OCI-M2 (cell line): ENCODE measurements around the gene APOL2.
"Not testable (repeated sequence)": the region's sequence is repeated elsewhere in the genome, so short reads cannot be mapped to it uniquely, and the experiment has no call there.

ENCODE experiments used
- DNase-seq: peaks from one replicate; lab custom pipeline; 2025; ENCODE audit not compliant: unreplicated experiment; lab: John Stamatoyannopoulos, UW

Gene APOL2

DNA sequence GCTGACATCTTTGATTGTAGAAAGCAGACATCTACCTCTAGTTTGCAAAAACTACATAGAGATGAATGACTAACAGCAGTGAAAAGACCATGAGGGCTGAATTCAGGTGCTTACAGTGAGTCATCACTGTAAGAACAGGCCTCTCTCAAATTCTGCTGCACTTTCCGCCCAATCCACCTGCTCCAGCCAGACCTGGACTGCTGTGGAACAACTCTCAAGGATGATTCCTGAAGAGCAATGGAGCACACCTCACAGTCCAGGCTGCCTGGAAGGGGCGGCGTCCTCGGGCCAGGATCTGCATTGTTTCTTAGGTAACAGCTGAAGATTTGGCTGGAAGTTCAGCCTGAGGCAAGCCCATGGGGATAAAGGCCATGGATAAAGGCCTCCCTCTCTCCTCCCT, 15.1 kb downstream of the APOL2 start:
- no peak for DNase-seq

DNA sequence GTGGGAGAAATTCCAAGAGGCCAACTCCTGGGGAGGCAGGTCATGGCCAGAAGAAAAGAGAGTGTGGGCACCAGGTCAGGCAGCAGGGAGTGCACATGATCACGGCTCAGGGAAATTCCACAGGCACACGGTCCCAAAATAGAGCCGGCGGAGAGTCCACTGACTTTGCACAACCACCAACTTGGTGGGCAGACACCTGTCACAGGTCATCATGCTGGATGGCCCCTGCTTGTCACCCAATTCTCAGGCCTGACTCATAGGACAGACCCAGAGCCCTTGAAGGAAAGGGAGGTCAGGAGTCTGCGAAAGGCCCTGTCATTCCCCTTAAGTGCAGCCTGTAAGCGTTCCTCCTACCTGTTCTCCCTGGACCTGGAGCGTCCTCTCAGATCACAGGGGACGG, 15.8 kb downstream of the APOL2 start:
- no peak for DNase-seq

DNA sequence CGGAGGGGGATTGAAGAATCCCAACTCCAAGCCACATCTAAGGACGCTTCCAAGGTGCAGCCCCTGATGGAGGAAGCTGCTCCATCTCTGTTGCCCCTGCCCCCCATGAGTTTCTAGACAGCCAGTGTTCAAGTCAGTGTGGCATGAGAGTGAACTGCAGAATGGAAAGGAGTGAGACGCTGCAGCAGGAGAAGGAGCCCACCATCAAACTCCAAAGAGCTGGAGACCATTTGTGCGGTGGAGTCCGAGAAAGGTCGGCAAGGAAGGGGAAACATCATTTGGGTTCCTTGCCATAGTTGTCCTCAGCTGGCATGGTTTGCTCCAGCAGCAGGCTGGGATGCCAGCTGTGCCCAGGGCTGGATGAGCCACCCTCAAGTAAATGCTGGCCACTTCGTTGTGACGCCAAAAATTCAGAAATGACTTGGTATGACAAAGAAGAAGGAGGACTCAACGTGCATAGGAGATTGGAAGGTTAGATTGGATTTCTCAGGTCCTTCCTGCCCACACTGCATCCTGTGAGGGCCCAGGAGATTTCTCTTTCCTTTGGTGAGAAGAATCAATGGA, 16.4 kb downstream of the APOL2 start:
- DNase-seq, result no peak

DNA sequence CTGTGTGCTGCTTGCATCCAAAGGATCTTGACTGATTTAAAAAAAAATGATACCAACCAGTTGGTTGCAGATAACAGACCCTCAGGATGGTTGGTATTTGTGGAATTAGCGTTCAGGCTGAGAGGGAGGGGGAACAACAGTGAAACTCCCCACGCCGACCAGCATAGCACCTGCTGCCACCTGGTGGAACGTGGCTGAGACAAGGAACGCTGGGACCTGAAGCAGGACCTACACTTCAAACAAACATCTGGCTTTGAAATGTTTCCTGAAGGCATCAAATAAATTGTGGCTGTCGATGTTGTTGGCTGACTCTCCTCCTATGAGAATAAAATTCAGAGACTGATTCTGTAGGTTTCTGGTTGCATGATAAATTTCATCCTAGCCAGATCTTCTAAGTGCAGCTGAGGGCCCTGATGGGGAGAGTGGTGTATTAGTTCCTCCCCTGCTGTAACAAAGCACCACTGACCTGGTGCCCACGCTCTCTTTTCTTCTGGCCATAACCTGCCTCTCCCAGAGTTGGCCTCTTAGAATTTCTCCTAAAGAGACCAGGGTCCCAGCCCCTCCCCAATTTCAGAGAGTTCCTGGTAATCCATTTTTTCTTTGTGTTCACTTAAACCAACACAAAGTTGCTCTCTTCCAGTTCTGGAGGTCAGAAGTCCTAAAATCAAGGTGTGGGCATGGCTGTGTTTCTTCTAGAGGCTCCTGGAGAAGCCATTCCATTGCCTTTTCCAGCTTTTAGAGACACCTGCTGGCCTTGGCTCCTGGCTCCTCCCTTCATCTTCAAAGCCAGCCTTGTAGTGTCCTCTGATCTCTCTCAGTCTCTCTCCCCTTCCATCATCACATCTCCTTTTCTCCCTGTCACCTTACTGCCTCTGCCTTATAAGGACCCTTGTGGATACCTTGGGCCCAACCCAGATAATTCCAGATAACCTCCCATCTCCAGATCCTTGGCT, 17.3 kb downstream of the APOL2 start:
- DNase-seq, result no peak

DNA sequence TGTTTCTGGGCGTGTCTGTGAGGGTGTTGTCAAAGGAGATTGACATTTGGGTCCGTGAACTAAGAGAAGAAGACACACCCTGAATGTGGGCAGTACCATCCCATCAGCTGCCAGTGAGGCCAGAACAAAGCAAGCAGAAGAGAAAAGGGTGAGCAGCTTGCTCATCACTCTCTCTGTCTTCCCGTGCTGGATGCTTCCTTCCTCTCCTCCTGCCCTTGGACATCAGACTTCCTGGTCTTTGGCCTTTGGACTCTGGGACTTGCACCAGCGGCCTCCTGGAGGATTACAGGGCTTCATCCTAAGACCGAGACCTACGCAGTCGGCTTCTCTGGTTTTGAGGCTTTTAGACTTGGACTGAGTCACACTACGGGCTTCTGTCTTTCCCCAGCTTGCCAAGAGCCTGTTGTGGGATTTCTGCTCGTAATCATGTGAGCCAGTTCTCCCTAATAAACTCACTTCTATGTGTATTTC, 18.8 kb downstream of the APOL2 start:
- DNase-seq, result no peak

DNA sequence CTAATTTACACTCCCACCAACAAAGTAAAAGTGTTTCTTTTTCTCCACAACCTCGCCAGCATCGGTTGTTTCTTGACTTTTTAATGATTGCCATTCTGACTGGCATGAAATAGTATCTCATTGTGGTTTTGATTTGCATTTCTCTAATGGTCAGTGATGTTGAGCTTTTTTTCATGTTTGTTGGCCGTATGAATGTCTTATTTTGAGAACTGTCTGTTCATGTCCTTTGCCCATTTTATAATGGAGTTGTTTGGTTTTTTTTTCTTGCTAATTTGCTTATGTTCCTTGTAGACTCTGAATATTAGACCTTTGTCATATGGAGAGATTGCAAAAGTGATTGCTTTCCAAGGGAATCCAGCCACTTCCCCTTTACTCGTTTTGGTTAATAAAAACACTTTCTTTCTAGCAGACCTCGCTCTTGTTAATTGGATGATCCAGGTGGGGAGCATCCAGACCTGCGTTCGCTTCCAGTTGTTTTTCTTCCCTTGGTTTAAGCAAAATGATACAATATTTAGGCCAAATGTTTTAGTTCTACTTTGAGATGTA, 20.6 kb downstream of the APOL2 start:
- DNase-seq, result no peak

DNA sequence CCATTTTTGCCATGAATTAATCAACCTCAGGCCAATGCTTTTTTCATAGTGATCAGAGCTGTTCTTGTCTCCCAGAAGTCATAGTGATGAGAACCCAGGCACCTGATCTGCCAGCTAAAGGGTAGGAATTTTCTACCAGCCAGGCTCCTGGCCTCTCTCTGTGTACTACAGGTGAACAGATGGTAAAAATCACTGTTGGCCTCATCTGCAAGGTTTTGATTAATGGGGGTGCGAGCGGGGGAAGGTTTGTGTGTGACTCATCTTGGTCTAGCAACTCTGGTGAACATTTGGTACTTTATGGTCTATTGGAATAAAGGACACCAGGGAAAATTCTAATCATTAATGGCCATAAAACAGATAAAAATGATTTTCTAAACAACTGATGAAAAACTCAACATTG, 23.3 kb downstream of the APOL2 start:
- no peak for DNase-seq

DNA sequence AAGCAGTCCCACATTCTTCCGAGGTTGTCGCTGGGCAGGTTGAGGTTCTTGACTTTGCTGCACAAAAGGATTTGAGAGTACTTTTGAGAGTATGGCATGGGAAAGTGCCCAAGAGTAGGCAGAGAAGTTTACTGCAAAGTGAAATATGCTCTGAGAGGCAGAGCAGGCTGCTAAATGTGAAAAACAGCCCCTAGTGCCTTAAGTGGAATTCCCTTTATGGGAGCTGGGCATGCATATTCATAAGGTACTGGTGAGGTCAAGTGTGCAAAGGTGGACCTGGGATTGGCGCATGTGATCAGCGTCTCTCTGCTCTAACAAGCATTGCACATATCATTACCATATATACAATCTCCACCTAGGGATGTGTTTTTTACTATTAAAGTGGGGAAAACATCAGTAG, 25.7 kb downstream of the APOL2 start:
- no peak for DNase-seq

DNA sequence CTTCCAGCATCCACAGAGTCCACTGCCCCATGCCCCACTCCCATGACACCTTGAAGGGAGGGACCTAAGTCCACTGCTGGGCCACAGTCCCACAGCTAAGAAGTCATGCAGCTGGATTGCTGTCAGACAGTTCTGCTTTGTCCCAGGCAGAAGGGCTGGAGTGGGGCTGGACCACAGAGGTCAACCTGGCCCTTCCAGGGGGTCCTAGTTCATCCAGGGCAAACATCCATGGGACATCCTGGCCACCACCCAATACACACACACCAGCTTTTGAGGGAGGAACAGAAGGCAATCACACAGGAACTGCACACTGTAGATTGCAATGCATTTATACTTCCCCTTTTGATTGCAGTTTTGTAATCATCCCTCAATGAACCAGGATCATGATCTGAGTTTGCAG, 26.4 kb downstream of the APOL2 start:
- no peak for DNase-seq

DNA sequence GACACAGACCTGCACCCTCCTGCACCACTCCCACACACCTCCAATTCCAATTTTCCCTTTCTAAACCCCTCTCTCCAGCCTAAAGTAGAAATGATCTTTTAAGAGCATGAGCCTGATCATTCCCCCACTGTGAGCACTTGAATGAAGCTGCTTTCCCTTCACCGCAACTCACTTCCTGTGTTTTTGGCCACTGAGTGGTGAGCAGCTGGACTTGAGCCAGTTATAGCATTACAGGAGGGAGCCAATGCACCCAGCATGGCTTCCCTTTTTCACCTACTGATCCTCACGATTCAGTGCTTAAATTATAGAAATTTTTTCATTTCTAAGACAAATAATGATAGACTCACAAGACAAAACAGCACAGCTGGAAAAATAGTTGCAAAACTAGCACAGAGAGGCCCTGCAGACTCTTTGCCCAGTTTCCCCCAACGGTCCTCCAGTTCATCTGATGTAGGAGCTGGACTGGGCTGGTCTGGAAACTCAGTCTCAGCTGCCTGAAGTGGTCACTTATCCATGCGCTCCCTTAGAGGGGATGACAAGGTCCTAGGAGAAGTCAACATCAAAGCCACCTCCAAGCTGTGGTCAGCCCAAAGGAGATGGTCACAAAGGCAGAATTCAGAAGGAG, 28.0 kb downstream of the APOL2 start:
- no peak for DNase-seq

DNA sequence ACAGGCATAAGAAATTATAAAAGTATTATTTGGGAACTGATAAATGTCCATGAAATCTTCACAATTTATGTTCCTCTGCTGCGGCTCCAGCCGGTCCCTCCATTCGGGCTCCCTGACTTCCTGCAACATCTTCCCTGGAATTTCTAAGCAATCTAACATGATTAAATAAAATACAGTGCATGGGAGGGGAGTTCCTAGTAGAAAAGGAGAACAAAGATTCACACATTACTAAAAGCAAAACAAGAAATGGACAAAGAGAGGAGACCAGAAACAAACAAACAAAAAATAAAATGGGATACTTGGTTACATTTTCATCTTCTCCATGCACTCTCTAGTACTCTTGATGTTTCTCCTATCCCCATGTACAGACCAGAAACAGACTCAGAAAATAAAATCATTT, 29.1 kb downstream of the APOL2 start:
- DNase-seq, result no peak

DNA sequence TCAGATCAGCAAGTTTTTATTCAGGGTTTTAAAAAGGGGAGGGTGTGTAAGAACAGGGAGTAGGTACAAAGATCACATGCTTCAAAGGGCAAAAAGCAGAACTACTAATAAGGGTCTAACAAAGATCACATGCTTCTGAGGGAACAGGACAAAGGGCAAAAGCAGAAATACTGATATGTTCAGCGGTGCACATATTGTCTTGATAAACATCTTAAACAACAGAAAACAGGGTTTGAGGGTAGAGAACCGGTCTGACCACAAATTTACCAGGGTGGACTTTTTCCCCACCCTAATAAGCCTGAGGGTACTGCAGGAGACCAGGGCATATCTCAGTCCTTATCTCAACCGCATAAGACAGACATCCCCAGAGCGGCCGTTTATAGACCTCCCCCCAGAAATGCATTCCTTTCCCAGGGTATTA, 29.8 kb downstream of the APOL2 start:
- DNase-seq, result not testable (repeated sequence)

DNA sequence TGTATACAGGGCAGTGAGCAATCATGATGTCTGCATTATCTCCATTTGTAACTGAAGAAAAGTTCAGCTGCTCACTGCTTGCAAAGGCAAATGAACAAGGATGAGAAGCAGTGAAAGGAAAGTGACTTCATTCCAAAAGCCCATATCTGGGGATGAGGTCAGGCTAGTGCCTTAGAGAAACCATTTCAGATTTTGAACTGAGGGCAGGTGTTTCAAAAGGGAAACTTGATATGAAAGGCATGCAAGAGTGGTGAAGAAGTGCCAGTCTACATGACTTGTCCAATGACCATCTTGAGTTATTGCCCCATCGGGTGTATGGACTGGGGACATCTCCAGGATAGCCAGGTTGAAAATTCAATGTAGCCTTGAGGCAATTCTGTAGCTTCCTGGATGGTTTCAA, 30.4 kb downstream of the APOL2 start:
- DNase-seq, result no peak

DNA sequence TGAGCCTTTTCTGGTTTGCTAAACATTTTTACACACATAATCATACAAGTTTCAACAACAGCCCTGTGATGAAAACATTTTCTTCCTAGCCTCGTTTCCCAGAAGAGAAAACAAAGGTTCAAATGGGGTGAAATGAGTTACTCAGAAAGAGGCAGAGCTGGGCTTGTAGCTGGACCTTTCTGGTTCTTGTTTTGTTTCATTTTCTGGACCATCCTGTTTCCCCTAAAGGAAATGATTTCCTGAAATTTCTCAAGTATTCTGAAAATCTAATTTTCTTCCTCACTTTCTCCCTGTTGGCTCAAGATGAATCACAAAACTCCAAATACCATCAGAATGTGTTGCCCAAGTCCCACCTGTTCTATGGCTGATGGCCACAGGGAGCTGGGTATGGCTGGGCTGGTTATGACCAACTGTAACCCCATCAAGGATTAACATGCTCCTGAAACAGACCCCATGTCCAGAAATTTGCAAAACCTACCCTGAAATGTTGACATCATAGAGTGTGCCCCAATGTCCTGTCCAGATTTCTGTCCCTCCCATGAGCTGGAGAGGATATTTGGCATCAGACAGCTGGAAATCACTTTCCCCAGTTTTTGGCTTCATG, 31.1 kb downstream of the APOL2 start:
- no peak for DNase-seq

DNA sequence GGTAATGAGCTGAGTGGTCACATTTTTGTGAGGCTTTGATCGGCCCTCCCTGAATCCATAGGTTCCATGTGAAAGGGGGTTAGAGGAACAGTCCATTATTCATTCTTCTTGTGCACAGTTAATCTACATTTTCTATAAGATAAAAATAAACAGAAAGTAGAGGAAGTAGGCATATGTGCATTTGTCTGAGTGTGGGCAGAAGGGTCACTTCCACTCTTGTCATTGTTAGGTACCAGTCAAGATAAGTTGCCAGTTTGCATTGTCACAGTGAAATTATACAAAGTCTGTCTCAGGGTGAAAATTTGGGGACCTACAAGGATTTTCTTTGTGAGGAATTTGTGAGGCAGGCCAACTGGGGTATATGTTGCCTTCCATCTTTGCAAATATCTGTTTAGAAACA, 33.1 kb downstream of the APOL2 start:
- no peak for DNase-seq

DNA sequence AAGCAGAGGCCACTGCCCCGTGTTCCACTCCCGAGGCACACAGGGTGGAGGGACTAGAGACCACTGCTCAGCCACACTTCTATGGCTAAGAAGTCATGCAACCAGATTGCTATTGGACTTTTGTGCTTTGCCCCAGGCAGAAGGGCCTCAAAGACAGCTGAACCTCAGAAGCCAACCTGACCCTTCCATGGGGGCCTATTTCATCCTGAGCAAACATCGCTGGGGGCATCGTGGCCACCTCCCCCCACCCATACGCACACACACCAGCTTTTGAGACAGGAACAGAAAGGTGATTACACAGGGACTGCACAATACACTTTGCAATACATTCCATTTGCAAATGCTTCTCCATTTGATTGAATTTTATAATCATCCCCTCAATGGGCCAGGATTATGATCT, 33.8 kb downstream of the APOL2 start:
- not testable (repeated sequence) for DNase-seq

DNA sequence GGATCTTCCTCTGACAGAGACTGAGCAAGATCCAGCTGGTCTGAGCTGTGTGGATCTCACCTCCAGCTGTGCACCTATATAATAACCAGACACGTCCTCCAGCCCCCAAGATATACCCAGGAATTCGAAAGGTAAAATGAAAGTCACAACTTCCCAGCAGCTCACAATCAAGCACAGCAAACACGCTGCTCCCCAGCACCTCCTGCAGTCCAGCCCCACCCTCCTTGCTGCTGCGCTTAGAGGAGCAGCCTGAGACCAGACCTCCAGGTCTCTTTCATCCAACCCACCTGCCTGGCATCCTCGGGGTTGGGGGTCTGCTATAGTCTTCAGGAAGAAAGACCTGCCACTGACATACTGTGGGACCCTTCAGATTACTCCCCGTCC, 34.7 kb downstream of the APOL2 start:
- DNase-seq, result no peak

DNA sequence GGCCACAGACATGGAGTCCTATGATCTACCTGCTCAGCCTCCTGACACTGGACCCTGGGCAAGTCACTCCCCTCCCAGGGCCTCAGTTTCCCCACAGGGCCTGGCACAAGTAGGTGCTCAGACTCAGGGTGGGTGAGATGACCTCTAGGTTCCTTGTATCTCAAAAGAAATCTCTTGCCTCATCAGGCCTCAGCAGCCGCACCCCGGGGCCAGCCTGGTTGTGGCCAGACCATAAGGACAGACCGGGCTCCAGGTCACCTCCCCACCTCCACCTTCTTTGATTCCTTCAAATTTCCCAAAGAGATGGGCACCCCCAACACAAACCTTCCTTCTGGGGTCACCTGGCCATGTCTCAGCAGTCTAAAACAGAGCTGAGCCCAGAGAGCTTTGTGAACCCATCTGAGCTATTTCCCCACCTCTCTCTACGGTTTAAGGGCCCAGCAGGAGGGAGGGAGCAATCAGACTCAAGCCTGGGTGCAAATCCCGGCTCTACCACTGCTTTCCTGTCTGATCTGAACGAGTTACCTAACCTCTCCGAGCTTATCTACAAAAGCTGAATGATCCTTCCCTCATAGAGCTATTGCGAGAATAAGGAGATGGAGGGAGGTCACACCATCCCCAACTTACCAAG, 35.2 kb downstream of the APOL2 start:
- DNase-seq, result no peak

DNA sequence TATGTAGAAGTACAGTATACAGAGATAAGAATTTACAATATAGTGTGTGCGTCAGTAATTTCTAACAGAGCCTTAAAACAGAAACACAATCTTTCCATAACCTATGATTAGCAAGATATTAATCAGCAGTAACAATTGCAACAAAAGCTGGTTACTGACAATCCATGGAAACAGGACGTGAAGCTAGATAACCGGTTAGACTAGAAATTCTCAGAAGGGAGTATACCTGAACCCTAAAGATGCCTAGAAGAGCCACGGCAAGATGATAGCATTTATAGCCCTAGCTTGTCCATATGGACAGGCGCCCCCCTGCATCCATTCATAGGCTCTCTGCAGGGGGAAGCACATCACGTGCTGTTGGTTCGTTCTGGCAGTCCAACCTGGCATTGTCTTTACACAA, 35.9 kb downstream of the APOL2 start:
- not testable (repeated sequence) for DNase-seq

DNA sequence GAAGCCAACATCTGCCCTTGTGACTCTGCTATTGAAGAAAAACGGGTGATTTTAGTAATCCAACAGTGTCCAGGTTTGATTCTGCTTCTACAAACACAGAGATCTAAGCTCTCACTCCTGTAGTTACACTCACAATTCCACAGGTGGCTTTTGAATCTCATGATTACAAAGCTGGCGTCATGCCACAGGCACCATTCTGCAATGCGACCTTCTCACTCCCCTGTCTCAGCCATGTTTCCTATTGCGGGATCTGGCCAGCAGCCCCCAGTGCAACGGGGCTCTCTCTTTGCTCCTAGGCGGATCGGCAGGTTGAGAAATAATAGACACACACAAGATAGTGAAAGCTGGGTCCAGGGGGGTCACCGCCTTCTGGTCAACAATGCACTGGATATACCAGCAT, 36.4 kb downstream of the APOL2 start:
- not testable (repeated sequence) for DNase-seq
